ENCODE results near the gene EYA4.
"Not testable (repeated sequence)": the region's sequence is repeated elsewhere in the genome, so short reads cannot be mapped to it uniquely, and the experiment has no call there.

DNA sequence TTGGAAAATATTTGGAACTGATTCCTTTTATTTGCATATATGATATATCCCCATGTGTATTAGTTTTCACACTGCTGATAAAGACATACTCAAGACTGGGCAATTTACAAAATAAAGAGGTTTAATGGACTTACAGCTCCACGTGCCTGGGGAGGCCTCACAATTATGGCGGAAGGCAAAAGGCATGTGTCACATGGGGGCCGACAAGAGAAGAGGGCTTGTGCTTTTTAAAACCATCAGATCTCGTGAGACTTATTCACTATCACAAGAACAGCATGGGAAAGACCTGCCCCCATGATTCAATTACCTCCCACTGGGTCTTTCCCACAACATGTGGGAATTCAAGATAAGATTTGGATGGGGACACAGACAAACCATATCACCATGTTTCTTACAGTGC lies 156.4 kb downstream of the EYA4 start:
- TF ChIP-seq POLR2AphosphoS5, POLR2A (IDR thresholded peaks at IDR 0.05): not testable (repeated sequence)

All from breast epithelium (tissue), 3 donors.